Mononuclear cell (primary cell): ENCODE results near the gene MMP11. TPM values are rescaled to one million over a fixed set of nuclear protein-coding genes. Genes with fewer than 3 reads are reported as not detected.

Experiments
- H3K27me3 ChIP-seq: 2 replicates; pipeline ENCODE4 v1.6.0; 2011; ENCODE audit warnings: low read length, control low read depth; ENCODE audit not compliant: insufficient read depth
- H3K4me1 ChIP-seq: 2 replicates; pipeline ENCODE4 v1.5.1; 2011; ENCODE audit warnings: mild to moderate bottlenecking, low read length, control low read depth; ENCODE audit not compliant: insufficient read depth
- H3K4me3 ChIP-seq: 2 replicates; pipeline ENCODE4 v1.5.1; 2011; ENCODE audit warnings: mild to moderate bottlenecking, low read length, moderate library complexity
- H3K9me3 ChIP-seq: 2 replicates; pipeline ENCODE4 v1.5.1; 2011; ENCODE audit warnings: low read depth, mild to moderate bottlenecking, control low read depth, low read length
- total RNA-seq: library from RNA; depleted of rRNA; stranded (reverse); fragments of >200 nt; gene quantifications from one replicate; pipeline ENCODE4 v1.2.3, GENCODE V29; 2012

Gene MMP11
- total RNA-seq, 1 donor = 0.94 TPM

DNA sequence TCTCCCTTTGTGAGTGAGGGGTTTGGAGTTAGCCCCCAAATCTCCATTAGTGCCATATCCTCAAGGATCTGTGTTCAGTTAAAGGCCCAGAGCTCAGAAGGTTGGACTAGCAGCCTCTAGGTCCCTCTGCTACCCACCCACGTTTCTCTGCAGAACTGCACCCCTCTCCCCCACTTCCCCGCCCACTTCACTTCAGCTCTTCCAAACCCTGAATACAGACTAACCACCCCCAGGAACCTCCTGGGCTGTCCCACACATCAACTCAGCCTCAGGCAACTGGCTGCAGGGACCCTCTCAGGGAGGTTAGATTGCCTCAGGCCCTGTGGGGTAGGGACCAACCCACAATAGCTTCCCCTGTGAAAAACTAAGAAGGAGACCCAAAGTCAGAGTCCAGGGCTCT, 19.3 kb upstream of the MMP11 start:
- Histone ChIP-seq H3K4me3 (peak overlapping the region; percentile 35), H3K4me1 (peaks cover 13% of the 10 kb centered on the region), H3K27me3 (no peaks in the 10 kb centered on the region), H3K9me3 (no peaks in the 10 kb centered on the region)

DNA sequence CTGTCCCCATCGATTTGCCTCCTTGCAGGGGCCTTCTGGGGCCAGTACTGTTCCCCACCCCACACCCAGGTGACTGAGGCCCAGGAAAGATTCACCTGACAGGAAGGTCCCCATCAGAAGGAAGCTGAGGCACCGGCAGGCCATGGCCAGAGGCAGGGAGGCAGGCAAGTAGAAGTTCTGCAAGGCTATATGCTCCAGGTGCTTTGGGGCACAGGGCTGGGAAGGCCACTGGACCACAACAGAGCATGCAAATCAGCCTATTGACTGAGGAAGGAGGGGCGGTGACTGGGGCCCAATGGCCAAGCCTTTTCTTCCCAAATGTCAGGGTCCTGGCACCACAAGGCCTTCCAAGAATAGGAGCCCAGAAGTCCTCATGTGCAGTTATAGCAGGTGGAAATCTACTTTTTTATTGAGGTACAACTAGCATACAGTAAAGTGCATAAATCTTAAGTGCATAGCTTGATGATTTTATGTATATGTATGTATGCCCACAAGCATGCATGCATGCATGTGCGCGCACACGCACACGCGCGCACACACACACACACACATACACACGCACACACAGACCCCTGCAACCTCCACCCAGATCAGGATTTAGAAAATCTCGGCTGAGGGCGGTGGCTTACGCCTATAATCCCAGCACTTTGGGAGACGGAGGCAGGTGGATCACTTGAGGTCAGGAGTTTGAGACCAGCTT, 18.3 kb upstream of the MMP11 start, which contains the start of gene VPREB3:
TSS of gene VPREB3 (minus strand) at position 206 of the 700 bp plus-strand sequence. CDS start at position 144, 62 bp downstream.
- Histone ChIP-seq H3K4me1 (peaks cover 13% of the 10 kb centered on the region), H3K27me3 (no peaks in the 10 kb centered on the region), H3K4me3 (peak within 1 kb of the TSS; percentile 35), H3K9me3 (no peaks in the 10 kb centered on the region)

DNA sequence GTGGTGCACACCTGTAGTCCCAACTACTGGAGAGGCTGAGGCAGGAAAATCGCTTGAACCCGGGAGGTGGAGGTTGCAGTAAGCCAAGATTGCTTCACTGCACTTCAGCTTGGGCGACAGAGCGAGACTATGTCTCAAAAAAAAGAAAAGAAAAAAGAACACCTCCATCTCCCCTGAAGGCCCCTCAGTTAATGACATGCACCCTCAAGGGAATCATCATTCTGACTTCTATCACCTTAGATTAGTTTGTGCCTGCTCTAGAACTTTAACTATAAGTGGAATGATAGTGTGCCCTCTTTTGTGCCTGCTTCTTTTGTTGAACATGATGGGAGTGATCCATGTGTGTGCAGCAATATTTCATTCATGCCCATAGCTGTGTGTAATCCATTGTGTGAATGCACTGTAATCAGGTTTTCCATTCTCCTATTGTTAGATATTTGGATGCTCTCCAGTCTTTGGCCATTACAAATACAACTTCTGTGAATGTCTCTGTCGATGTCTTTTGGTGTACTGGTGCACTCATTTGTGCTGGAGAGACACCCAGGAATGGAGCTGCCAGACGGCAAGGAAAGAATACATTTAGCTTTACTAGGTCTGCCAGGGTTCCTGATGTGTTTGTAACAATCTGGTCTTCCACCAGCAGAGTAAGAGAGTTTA, 17.5 kb upstream of the MMP11 start:
- peaks cover 10% of the 10 kb centered on the region for H3K4me1 ChIP-seq
- H3K9me3 ChIP-seq = no peaks in the 10 kb centered on the region
- no peak overlapping the region for H3K4me3 ChIP-seq
- H3K27me3 ChIP-seq = no peaks in the 10 kb centered on the region

DNA sequence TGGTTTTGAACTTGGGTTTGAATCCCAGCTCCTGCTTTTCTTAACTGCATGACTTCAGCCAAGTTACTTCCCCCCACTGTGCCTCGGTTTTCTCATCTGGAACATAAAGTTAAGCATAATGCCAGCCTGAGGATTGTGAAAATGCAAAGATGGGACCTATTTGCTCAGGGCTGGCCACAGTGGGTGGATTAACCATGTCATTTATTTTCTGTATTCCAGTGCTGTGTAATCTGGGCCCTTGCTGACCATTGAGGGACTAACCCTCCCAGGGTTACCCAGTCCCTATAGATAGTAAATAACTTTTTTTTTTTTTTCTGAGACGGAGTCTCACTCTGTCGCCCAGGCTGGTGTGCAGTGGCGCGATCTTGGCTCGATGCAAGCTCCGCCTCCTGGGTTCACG, 16.9 kb upstream of the MMP11 start:
- Histone ChIP-seq H3K9me3 (no peaks in the 10 kb centered on the region), H3K27me3 (no peaks in the 10 kb centered on the region), H3K4me3 (no peak overlapping the region), H3K4me1 (peaks cover 5% of the 10 kb centered on the region)

DNA sequence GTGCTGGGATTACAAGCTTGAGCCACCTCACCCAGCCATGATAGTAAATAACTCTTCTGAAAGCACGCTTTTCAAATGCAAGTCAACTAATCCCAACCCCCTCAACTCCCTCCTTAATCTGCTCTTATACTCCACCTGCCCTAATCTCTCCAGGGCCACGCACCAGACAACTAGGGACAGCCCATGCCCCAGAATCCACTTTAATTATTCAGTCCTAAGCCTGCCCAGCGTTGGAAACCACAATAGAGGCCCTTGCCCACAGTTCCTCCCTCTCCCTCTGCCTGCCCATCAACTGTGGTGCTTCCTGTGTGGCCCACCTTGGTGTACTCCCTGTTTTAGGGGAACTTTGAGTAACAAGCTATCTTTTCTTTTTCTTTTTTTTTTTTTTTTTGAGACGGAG, 15.8 kb upstream of the MMP11 start:
- H3K4me1 ChIP-seq = no peaks in the 10 kb centered on the region
- H3K9me3 ChIP-seq = no peaks in the 10 kb centered on the region
- no peaks in the 10 kb centered on the region for H3K27me3 ChIP-seq
- no peak overlapping the region for H3K4me3 ChIP-seq

DNA sequence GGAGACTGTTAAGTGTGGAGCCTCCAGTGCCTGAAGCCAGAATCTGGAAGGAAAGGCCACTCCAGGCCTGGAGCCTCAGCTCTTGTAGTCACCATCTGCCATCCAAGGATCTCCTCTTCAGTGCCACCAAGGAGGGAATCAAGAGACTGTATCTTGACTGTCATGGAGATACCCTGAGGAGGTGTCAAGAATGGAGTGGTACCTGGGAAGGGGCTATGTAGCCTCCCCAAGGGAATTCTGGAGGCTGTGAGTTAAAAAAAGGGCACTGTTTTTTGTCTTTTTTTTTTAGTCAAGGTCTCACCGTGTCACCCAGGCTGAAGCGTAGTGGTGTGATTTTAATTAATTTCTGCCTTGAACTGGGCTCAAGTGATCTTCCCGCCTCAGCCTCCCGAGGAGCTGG, 13.1 kb upstream of the MMP11 start:
- Histone ChIP-seq H3K27me3 (no peaks in the 10 kb centered on the region), H3K4me1 (peaks cover 21% of the 10 kb centered on the region), H3K4me3 (no peak overlapping the region), H3K9me3 (no peaks in the 10 kb centered on the region)

DNA sequence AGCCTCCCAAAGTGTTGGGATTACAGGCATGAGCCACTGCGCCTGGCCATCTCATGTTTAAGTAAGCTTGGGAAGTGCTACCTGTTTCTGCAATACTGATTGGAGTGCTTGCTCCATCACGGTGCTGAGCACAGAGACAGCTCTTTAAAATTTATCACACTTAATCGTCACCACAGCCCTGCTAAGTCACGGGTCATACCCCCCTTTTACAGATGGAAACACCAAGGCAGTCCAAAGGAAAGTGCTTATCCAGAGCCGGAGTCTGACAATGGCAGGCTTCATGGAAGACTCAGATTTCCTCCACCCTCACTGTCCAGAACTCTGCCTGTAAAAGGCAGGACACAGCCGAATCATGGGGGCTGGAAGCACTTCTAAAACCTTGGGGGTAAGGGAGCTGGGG, 12.6 kb upstream of the MMP11 start:
- peaks cover 25% of the 10 kb centered on the region for H3K4me1 ChIP-seq

DNA sequence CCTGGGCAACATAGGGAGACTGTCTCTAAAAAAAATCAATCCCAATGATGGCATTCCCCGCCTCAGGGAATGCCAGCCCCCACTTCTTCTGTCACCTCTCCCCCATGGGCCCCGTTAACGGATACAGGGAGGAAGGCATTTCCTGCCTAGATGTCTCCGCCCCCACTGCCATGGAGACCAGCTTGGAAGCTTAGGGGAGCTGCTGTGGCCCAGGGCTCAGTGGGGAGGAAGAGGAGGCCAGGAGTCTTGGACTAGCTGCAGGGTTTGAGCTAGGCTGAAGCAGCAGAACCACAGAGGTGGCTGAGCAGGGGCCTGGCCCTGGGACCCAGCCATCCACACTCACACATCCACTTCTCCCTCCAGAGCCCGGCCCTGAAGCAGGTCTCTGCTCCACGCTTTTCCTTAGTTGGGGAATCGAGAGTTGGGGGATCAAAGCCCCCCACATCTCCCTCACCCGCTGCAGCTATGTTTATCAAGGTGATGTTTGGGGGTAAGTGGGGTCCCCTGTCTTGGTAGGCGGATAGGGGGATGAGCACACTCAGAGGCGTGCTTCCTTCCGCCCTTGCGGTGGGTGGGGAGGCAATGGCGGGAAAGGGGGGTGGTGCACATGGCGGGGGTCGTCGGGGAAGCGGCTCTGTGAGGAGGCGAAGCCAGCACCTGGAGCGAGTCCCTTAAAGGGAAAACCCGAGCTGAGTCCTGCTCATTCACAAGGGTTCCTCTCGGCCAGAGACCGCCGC, 9.6 kb upstream of the MMP11 start, which contains the start of gene C22orf15:
TSS of gene C22orf15 (plus strand) at position 149 of the 737 bp plus-strand sequence. CDS start at position 466, 317 bp downstream.
- peak within 1 kb of the TSS; percentile 27 for H3K4me3 ChIP-seq
- H3K9me3 ChIP-seq = no peaks in the 10 kb centered on the region
- no peaks in the 10 kb centered on the region for H3K27me3 ChIP-seq
- peaks cover 43% of the 10 kb centered on the region for H3K4me1 ChIP-seq

More for the DNA sequence above, 12.6 kb upstream of the MMP11 start:
- H3K9me3 ChIP-seq = no peaks in the 10 kb centered on the region
- no peaks in the 10 kb centered on the region for H3K27me3 ChIP-seq
- no peak overlapping the region for H3K4me3 ChIP-seq

- Histone ChIP-seq H3K27me3 (no peaks in the 10 kb centered on the region), H3K4me1 (peaks cover 48% of the 10 kb centered on the region), H3K9me3 (no peaks in the 10 kb centered on the region), H3K4me3 (peak overlapping the region; percentile 27)
Observed at GRCh38 chr22:23763579-23763945, 9.1 kb upstream of the MMP11 start.

GRCh38 chr22:23763954-23764353, 8.7 kb upstream of the MMP11 start:
- Histone ChIP-seq H3K4me3 (no peak overlapping the region), H3K9me3 (no peaks in the 10 kb centered on the region), H3K4me1 (peaks cover 50% of the 10 kb centered on the region), H3K27me3 (no peaks in the 10 kb centered on the region)

GRCh38 chr22:23764899-23765881, 7.5 kb upstream of the MMP11 start:
- no peaks in the 10 kb centered on the region for H3K27me3 ChIP-seq
- peaks cover 50% of the 10 kb centered on the region for H3K4me1 ChIP-seq
- H3K9me3 ChIP-seq = no peaks in the 10 kb centered on the region
- H3K4me3 ChIP-seq = no peak overlapping the region

DNA sequence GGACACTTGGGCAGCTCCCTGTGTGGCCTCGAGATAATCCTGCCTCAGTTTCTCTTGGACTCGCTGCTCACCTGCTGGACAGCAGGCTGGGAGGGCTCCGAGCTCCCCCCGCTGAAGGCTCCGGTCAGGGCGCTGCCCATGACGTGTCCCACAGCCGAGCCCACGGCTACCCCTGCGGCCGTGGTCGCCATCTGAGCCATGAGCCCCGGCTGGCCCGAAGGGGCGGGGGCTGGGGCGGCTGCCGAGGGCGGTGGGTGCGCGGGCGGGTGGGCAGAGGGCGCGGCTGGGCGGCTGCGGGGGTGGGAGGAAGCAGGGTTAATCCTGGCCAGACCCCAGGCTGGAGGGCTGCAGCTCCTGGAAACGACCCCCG, 5.4 kb upstream of the MMP11 start:
- no peaks in the 10 kb centered on the region for H3K27me3 ChIP-seq
- H3K4me1 ChIP-seq = peaks cover 69% of the 10 kb centered on the region
- peak overlapping the region; percentile 63 for H3K4me3 ChIP-seq
- no peaks in the 10 kb centered on the region for H3K9me3 ChIP-seq

- Histone ChIP-seq H3K9me3 (no peaks in the 10 kb centered on the region), H3K4me3 (peak within 1 kb of the TSS; percentile 63), H3K4me1 (peaks cover 67% of the 10 kb centered on the region), H3K27me3 (no peaks in the 10 kb centered on the region)
Observed at GRCh38 chr22:23767673-23768548, 4.7 kb upstream of the MMP11 start, which contains the start of gene CHCHD10. Gene CHCHD10, minus strand, starts transcription at chr22:23767972. Its CDS starts 98 bp downstream, at chr22:23767874.
